NCI-H1105 treated with DMSO at 0.1 percent for 48 hours (cell line): ENCODE data around the gene FHIT.

Source experiments
- DNase-seq: peaks from one replicate; lab custom pipeline; 2025; lab: John Stamatoyannopoulos, UW

FHIT gene

GRCh38 chr3:60160822-60161748 lies 1090.2 kb downstream of the FHIT start:
- peak; percentile 6 for DNase-seq

- DNase-seq = no peak
Observed at GRCh38 chr3:60160111-60160821, 1091.0 kb downstream of the FHIT start.

- no peak for DNase-seq
Observed at GRCh38 chr3:60158035-60158434, 1093.2 kb downstream of the FHIT start.

GRCh38 chr3:60154011-60154410 lies 1097.2 kb downstream of the FHIT start:
- DNase-seq = no peak

- no peak for DNase-seq
Observed at GRCh38 chr3:60153221-60153999, 1097.8 kb downstream of the FHIT start.

- no peak for DNase-seq
Observed at GRCh38 chr3:60149501-60149900, 1101.8 kb downstream of the FHIT start.

- DNase-seq = peak; percentile 7
Observed at GRCh38 chr3:60147249-60147950, 1103.9 kb downstream of the FHIT start.

- no peak for DNase-seq
Observed at GRCh38 chr3:60146121-60146520, 1105.1 kb downstream of the FHIT start.

- no peak for DNase-seq
Observed at GRCh38 chr3:60144071-60144470, 1107.2 kb downstream of the FHIT start.

GRCh38 chr3:60142009-60142408 lies 1109.2 kb downstream of the FHIT start:
- DNase-seq = no peak

- no peak for DNase-seq
Observed at GRCh38 chr3:60140160-60140559, 1111.1 kb downstream of the FHIT start.

- DNase-seq = no peak
Observed at GRCh38 chr3:60136601-60137000, 1114.7 kb downstream of the FHIT start.

GRCh38 chr3:60135474-60135873 lies 1115.8 kb downstream of the FHIT start:
- DNase-seq = no peak

GRCh38 chr3:60133269-60134162 lies 1117.7 kb downstream of the FHIT start:
- DNase-seq = no peak

GRCh38 chr3:60131618-60132017 lies 1119.6 kb downstream of the FHIT start:
- no peak for DNase-seq

- no peak for DNase-seq
Observed at GRCh38 chr3:60126511-60127304, 1124.5 kb downstream of the FHIT start.

GRCh38 chr3:60125686-60126085 lies 1125.6 kb downstream of the FHIT start:
- no peak for DNase-seq

- DNase-seq = no peak
Observed at GRCh38 chr3:60120245-60120644, 1131.0 kb downstream of the FHIT start.

GRCh38 chr3:60114191-60114590 lies 1137.1 kb downstream of the FHIT start:
- DNase-seq = no peak

- no peak for DNase-seq
Observed at GRCh38 chr3:60107275-60107674, 1144.0 kb downstream of the FHIT start.
